ENCODE measurements around the gene DNAH6.

DNA sequence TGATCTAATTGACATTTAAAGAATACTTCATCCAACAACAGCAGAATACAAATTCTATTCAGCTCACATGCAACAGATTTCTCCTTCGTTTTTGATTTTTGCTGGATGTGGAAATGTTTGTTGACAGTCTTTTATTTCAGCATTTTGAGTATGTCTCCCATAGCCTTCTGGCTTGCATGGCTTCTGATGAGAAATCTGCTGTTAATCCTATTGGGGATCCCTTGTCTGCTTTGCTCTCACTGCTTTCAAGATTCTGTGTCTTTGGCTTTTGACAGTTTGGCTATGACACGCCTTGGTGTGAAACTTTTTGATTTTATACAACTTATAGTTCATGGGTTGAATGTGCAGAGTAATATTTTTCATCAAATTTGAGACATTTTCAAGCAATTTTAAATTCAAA lies 319.9 kb downstream of the DNAH6 start:
- no peak for TF ChIP-seq BCL6 (CRISPR knock-in tag; IDR thresholded peaks at IDR 0.05)
- no peak for TF ChIP-seq KDM3A (CRISPR knock-in tag; IDR thresholded peaks at IDR 0.05; ENCODE audit: low read depth)
- TF ChIP-seq ZBTB38 (CRISPR knock-in tag; IDR thresholded peaks at IDR 0.05) = no peak
- no peak for TF ChIP-seq ARNTL (CRISPR knock-in tag; IDR thresholded peaks at IDR 0.05)
- TF ChIP-seq, protein P1, sequence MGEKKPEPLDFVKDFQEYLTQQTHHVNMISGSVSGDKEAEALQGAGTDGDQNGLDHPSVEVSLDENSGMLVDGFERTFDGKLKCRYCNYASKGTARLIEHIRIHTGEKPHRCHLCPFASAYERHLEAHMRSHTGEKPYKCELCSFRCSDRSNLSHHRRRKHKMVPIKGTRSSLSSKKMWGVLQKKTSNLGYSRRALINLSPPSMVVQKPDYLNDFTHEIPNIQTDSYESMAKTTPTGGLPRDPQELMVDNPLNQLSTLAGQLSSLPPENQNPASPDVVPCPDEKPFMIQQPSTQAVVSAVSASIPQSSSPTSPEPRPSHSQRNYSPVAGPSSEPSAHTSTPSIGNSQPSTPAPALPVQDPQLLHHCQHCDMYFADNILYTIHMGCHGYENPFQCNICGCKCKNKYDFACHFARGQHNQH (CRISPR knock-in tag; IDR thresholded peaks at IDR 0.05) = no peak
- no peak for TF ChIP-seq RFXANK (CRISPR knock-in tag; IDR thresholded peaks at IDR 0.05)
- TF ChIP-seq EZH2 (conservative IDR thresholded peaks at IDR 0.05; ENCODE audit: low read depth, low read length) = no peak
- no peak for TF ChIP-seq CHD2 (IDR thresholded peaks at IDR 0.05; ENCODE audit: low read depth, low read length)
- TF ChIP-seq CCAR2 (optimal IDR thresholded peaks at IDR 0.05; ENCODE audit: low read depth, low read length) = no peak
- TF ChIP-seq, protein P2, sequence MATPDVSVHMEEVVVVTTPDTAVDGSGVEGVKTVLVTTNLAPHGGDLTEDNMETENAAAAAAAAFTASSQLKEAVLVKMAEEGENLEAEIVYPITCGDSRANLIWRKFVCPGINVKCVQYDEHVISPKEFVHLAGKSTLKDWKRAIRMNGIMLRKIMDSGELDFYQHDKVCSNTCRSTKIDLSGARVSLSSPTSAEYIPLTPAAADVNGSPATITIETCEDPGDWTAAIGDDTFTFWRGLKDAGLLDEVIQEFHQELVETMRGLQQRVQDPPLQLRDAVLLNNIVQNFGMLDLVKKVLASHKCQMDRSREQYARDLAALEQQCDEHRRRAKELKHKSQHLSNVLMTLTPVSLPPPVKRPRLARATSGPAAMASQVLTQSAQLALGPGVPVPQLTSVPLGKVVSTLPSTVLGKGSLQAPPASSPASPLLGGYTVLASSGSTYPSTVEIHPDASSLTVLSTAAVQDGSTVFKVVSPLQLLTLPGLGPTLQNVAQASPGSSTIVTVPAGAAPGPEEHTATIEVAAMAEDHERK (CRISPR knock-in tag; IDR thresholded peaks at IDR 0.05; ENCODE audit: low read depth) = no peak
- no peak for TF ChIP-seq FOXC1 (CRISPR knock-in tag; IDR thresholded peaks at IDR 0.05; ENCODE audit: borderline replicate concordance)
- TF ChIP-seq, protein P3, sequence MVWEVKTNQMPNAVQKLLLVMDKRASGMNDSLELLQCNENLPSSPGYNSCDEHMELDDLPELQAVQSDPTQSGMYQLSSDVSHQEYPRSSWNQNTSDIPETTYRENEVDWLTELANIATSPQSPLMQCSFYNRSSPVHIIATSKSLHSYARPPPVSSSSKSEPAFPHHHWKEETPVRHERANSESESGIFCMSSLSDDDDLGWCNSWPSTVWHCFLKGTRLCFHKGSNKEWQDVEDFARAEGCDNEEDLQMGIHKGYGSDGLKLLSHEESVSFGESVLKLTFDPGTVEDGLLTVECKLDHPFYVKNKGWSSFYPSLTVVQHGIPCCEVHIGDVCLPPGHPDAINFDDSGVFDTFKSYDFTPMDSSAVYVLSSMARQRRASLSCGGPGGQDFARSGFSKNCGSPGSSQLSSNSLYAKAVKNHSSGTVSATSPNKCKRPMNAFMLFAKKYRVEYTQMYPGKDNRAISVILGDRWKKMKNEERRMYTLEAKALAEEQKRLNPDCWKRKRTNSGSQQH (CRISPR knock-in tag; IDR thresholded peaks at IDR 0.05; ENCODE audit: low read depth) = no peak
